MM.1S (cell line): ENCODE measurements around the gene IFITM10.

Experiments
- DNase-seq: peaks from one replicate; pipeline ENCODE4 v3.0.0-alpha.2; 2015
- H2AFZ ChIP-seq: fragments of 300-600 bp; sonication (generic); 2 replicates; pipeline ENCODE4 v1.6.0; 2016; ENCODE audit warnings: antibody characterized with exemption, low read length
- H3F3A ChIP-seq: fragments of 300-600 bp; sonication (generic); 2 replicates; pipeline ENCODE4 v1.6.1; 2016; ENCODE audit warnings: mild to moderate bottlenecking, antibody characterized with exemption, low read length, moderate library complexity, mixed read lengths; ENCODE audit not compliant: insufficient read depth
- H3K27ac ChIP-seq: fragments of 300-600 bp; sonication (generic); 2 replicates; pipeline ENCODE4 v1.5.1; 2016; ENCODE audit warnings: mild to moderate bottlenecking, low read length
- H3K27me3 ChIP-seq: fragments of 300-600 bp; sonication (generic); replicated peaks from 2 replicates; pipeline ENCODE4 v1.6.0; 2016; ENCODE audit warnings: low read length; ENCODE audit not compliant: insufficient read depth
- H3K36me3 ChIP-seq: fragments of 300-600 bp; sonication (generic); replicated peaks from 2 replicates; pipeline ENCODE4 v1.6.1; 2016; ENCODE audit warnings: mild to moderate bottlenecking, low read length, mixed read lengths; ENCODE audit not compliant: insufficient read depth
- H3K4me1 ChIP-seq: fragments of 300-600 bp; sonication (generic); 2 replicates; pipeline ENCODE4 v1.6.1; 2016; ENCODE audit warnings: low read length, mixed read lengths
- H3K4me2 ChIP-seq: fragments of 300-600 bp; sonication (generic); 2 replicates; pipeline ENCODE4 v1.6.0; 2016; ENCODE audit warnings: low read depth, low read length
- H3K4me3 ChIP-seq: fragments of 300-600 bp; sonication (generic); 2 replicates; pipeline ENCODE4 v1.5.1; 2016; ENCODE audit warnings: low read length, mixed read lengths
- H3K79me2 ChIP-seq: fragments of 300-600 bp; sonication (generic); 2 replicates; pipeline ENCODE4 v1.6.1; 2016; ENCODE audit warnings: mixed run types, low read length, mixed read lengths
- H3K9ac ChIP-seq: fragments of 300-600 bp; sonication (generic); 2 replicates; pipeline ENCODE4 v1.6.1; 2016; ENCODE audit warnings: low read length, mixed read lengths
- H3K9me2 ChIP-seq: fragments of 300-600 bp; sonication (generic); replicated peaks from 2 replicates; pipeline ENCODE4 v1.6.1; 2016; ENCODE audit warnings: mild to moderate bottlenecking, low read length, mixed read lengths; ENCODE audit not compliant: insufficient read depth
- H3K9me3 ChIP-seq: fragments of 300-600 bp; sonication (generic); replicated peaks from 2 replicates; pipeline ENCODE4 v1.6.1; 2016; ENCODE audit warnings: mild to moderate bottlenecking, low read length, mixed read lengths; ENCODE audit not compliant: insufficient read depth
- H4K20me1 ChIP-seq: fragments of 300-600 bp; sonication (generic); 2 replicates; pipeline ENCODE4 v1.6.1; 2016; ENCODE audit warnings: mild to moderate bottlenecking, low read length, moderate library complexity, mixed read lengths; ENCODE audit not compliant: insufficient read depth
- EZH2 ChIP-seq: fragments of 300-600 bp; sonication (generic); optimal IDR thresholded peaks from 2 replicates; pipeline ENCODE3; 2017; ENCODE audit warnings: low read depth, mild to moderate bottlenecking, antibody characterized with exemption, low read length, mixed read lengths
- EZH2phosphoT487 ChIP-seq: fragments of 300-600 bp; sonication (generic); IDR thresholded peaks from 2 replicates; pipeline ENCODE4 v1.6.1; 2018; ENCODE audit warnings: antibody characterized with exemption, low read length
- TF ChIP-seq, protein P1 (sequence below): fragments of 300-600 bp; sonication (generic); IDR thresholded peaks from 2 replicates; pipeline ENCODE4 v1.5.1; 2016; ENCODE audit warnings: antibody characterized with exemption, low read length, mixed read lengths

Gene IFITM10

DNA sequence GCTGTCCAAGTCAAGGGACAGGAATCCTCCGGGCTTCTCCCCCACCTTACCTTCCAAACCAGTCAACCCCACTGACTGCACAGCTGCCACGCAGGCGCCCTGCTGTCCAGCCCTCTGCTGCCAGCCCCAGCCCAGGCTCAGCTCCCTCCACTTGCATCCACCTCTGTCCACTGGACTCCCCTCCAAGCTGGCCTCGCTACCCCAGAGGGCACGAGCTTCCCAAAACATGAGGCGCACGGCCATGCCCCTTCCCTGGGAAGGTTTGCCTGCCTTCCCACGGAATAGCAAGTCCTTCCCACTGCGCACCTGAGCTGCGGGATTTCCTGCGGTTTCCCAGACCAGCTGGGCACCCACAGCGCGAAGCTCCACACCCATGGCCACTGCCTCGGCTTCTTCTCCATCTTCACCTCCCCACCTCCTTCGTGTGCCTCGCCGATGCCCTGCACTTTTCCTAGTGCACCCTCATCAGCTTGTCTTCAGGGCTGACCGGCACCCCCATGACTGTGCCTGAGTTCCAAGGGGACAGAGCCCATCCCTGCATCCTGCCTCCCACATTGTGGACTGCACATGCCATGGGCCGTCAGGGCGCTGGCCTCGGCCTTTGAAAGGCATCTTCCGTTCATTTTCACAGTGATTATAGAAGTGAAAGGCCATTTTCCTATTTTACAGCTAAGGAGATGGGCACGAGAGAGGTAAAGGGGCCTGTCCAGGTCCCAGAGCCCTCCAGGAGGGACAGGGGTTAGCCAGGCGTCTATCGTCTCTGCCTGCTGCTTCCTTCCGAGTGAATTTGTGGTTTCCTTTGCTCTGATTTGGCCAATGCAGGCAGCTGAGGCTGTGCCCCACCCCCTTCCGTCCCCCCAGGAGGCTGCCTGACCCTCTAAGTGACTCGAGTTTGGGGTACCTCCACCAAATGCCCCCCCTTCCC, 16.4 kb downstream of the IFITM10 start:
- H3K9ac ChIP-seq: no peak overlapping the region
- H3K4me1 ChIP-seq: no peaks in the 10 kb centered on the region
- DNase-seq: no peak
- TF ChIP-seq, protein P1, sequence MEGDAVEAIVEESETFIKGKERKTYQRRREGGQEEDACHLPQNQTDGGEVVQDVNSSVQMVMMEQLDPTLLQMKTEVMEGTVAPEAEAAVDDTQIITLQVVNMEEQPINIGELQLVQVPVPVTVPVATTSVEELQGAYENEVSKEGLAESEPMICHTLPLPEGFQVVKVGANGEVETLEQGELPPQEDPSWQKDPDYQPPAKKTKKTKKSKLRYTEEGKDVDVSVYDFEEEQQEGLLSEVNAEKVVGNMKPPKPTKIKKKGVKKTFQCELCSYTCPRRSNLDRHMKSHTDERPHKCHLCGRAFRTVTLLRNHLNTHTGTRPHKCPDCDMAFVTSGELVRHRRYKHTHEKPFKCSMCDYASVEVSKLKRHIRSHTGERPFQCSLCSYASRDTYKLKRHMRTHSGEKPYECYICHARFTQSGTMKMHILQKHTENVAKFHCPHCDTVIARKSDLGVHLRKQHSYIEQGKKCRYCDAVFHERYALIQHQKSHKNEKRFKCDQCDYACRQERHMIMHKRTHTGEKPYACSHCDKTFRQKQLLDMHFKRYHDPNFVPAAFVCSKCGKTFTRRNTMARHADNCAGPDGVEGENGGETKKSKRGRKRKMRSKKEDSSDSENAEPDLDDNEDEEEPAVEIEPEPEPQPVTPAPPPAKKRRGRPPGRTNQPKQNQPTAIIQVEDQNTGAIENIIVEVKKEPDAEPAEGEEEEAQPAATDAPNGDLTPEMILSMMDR: no peak
- TF ChIP-seq EZH2phosphoT487: no peak
- TF ChIP-seq EZH2: no peak
- no peak overlapping the region for H3K4me2 ChIP-seq
- no peaks in the 10 kb centered on the region for H3K9me2 ChIP-seq
- no peak overlapping the region for H2AFZ ChIP-seq
- H3K27me3 ChIP-seq: peaks cover 92% of the 10 kb centered on the region
- H3F3A ChIP-seq: no peaks in the 10 kb centered on the region
- H3K4me3 ChIP-seq: no peak overlapping the region
- H4K20me1 ChIP-seq: no peaks in the 10 kb centered on the region
- no peak overlapping the region for H3K27ac ChIP-seq
- no peaks in the 10 kb centered on the region for H3K79me2 ChIP-seq
- no peaks in the 10 kb centered on the region for H3K36me3 ChIP-seq
- H3K9me3 ChIP-seq: no peaks in the 10 kb centered on the region

DNA sequence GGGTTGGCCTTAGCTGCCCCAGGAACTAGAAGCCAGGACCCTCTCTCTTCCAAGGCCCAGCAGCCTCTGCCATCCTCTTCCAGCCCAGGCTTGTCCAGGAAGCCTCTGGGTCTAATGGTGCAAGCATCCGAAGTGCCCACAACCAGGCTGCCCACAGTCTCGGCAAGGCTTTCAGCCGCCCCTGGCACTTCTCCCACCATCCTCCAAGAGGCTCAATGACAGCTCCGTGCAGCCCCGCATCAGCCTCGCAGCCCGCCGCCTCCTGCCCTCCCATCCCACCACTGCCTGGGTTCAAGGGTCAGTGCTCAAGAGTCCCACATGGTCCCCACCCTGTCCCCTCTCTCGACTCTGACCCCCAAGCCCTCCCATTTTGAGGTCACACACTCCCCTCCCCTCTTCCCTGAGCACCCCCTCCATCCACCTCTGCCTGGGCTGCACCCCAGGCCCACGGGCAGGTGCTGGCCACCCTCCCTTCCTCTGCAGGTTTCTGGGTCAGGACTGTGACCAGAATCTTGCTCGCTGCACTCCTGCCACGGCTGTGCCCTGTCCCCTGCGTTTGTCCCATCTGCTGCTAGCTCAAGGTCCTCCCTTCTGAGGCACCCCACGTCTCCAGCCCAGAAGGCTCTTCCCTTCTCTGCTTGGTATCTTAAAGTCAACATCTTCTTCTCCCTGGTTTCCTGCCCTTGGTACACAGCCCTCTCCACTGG, 17.2 kb downstream of the IFITM10 start:
- no peaks in the 10 kb centered on the region for H3F3A ChIP-seq
- no peaks in the 10 kb centered on the region for H3K9me3 ChIP-seq
- no peaks in the 10 kb centered on the region for H3K4me1 ChIP-seq
- no peak overlapping the region for H3K4me3 ChIP-seq
- TF ChIP-seq EZH2 (no peak), EZH2phosphoT487 (no peak)
- TF ChIP-seq, protein P1: no peak
- no peak overlapping the region for H2AFZ ChIP-seq
- no peak for DNase-seq
- no peak overlapping the region for H3K27ac ChIP-seq
- no peaks in the 10 kb centered on the region for H3K79me2 ChIP-seq
- H3K9me2 ChIP-seq: no peaks in the 10 kb centered on the region
- no peak overlapping the region for H3K4me2 ChIP-seq
- no peaks in the 10 kb centered on the region for H4K20me1 ChIP-seq
- no peaks in the 10 kb centered on the region for H3K36me3 ChIP-seq
- H3K9ac ChIP-seq: no peak overlapping the region
- peaks cover 94% of the 10 kb centered on the region for H3K27me3 ChIP-seq

DNA sequence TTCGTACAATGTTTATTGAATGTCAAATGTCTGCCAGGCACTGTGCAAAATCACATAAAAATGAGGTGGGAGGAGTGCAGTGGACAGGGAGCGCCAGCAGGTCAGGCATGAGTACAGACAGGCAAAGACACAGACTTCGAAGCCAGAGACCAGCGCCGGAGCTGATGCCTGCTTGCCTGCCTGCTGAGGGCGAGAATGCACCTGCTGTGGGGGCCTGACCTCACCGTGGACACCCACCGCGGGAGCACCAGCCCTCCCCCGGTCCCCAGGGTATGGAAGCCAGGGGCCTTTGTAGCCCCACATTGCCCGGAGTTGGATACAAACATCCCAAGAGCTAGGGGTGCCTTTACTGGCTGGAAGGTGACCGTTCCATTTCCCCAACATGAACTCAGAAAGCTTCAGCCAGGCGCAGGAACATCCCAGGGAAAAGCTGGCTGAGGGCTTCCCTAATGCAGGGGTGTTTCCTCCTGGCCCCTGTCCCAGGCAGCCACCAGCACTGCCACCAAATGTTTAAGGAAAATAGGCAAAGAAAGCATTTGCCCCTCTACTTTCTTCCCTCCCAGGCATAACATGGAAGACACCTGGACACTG, 17.9 kb downstream of the IFITM10 start:
- H3K9ac ChIP-seq: no peak overlapping the region
- peaks cover 94% of the 10 kb centered on the region for H3K27me3 ChIP-seq
- H3K27ac ChIP-seq: no peak overlapping the region
- no peaks in the 10 kb centered on the region for H3K9me3 ChIP-seq
- H4K20me1 ChIP-seq: no peaks in the 10 kb centered on the region
- H3K36me3 ChIP-seq: no peaks in the 10 kb centered on the region
- H2AFZ ChIP-seq: no peak overlapping the region
- H3K4me2 ChIP-seq: no peak overlapping the region
- no peaks in the 10 kb centered on the region for H3K79me2 ChIP-seq
- H3K4me1 ChIP-seq: no peaks in the 10 kb centered on the region
- H3F3A ChIP-seq: no peaks in the 10 kb centered on the region
- no peaks in the 10 kb centered on the region for H3K9me2 ChIP-seq
- H3K4me3 ChIP-seq: no peak overlapping the region
- TF ChIP-seq EZH2phosphoT487 (no peak), EZH2 (no peak)
- TF ChIP-seq, protein P1: no peak
- DNase-seq: no peak
